Large intestine (tissue), 3 donors: Measurements from ENCODE around the gene CD22. TPM values are rescaled to one million over a fixed set of nuclear protein-coding genes. Genes with fewer than 3 reads are reported as not detected.
A peak's percentile ranks its signal among the peaks of the same experiment; 100 is the strongest.

ENCODE experiments used
- DNase-seq, 2 donors: peaks; one replicate each; pipeline versions ENCODE4 v3.0.0 to v3.0.0-alpha.2; 2013
- H3K27ac ChIP-seq: one replicate; pipeline ENCODE4 v1.5.1; 2013; ENCODE audit warnings: low read length
- H3K27me3 ChIP-seq: 2 replicates; pipeline ENCODE4 v1.6.1; 2013; ENCODE audit warnings: low read length; ENCODE audit not compliant: control insufficient read depth, insufficient read depth
- H3K36me3 ChIP-seq: 2 replicates; pipeline ENCODE4 v1.6.1; 2013; ENCODE audit warnings: low read length; ENCODE audit not compliant: control insufficient read depth, insufficient read depth
- H3K4me1 ChIP-seq: one replicate; pipeline ENCODE4 v1.6.1; 2013; ENCODE audit warnings: low read length; ENCODE audit not compliant: control insufficient read depth, insufficient read depth
- H3K4me3 ChIP-seq: one replicate; pipeline ENCODE4 v1.5.1; 2013; ENCODE audit warnings: low read length
- H3K9me3 ChIP-seq: one replicate; pipeline ENCODE4 v1.6.1; 2013; ENCODE audit warnings: mild to moderate bottlenecking, low read depth, low read length, moderate library complexity; ENCODE audit not compliant: control insufficient read depth
- WGBS: methylation state at CpG from one replicate; pipeline ENCODE4 v1.1.5; 2013; ENCODE audit warnings: low lambda C conversion rate; ENCODE audit not compliant: insufficient coverage; 5-methylcytosine and 5-hydroxymethylcytosine counted together
- polyA plus RNA-seq: library from polyadenylated mRNA; unstranded; fragments of 120-200 nt; gene quantifications from one replicate; pipeline ENCODE4 v1.2.1, GENCODE V29; 2013

CD22 gene
- polyA plus RNA-seq, 1 donor: 2.2 TPM

GRCh38 chr19:35388277-35389054, 59.5 kb downstream of the CD22 start:
- Histone ChIP-seq H3K27me3 (no peaks in the 10 kb centered on the region), H3K36me3 (no peaks in the 10 kb centered on the region), H3K9me3 (peaks cover 9% of the 10 kb centered on the region), H3K4me1 (no peaks in the 10 kb centered on the region), H3K4me3 (no peak overlapping the region), H3K27ac (no peak overlapping the region)
- WGBS: no CpG with 5 or more reads among the region's 6 CpGs
- no peak for DNase-seq

DNA sequence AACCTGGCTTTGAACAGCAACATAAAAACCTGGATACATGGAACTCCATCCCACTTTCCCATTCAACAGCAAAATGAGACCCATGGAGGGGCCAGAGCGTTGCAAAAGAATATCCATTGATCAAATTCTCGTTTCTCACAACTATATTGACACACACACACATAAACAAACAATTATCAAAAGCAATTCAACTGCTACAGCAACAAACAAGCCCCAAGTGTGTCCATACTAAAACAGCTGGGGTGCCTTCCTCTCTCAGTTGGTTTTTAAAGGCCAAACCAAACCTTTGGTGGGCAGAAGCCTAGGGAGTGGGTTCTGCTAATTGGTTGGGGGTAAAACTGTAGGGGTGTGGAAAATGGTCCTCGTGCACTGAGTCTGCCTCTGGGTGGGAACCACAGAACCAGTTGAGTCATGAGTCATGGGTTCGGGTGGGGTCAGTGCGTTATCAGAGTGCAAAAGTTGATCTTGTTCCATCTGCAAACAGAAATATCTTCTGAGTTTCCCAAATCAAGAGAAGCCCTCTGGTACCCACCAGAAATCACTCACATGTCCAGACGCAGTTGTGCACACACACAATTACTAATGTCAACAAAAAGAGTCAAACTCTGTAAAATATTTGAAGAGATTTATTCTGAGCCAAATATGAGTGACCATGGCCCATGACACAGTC, 60.3 kb downstream of the CD22 start:
- Histone ChIP-seq H3K27me3 (no peaks in the 10 kb centered on the region), H3K4me3 (no peak overlapping the region), H3K9me3 (peaks cover 9% of the 10 kb centered on the region), H3K27ac (no peak overlapping the region), H3K4me1 (no peaks in the 10 kb centered on the region), H3K36me3 (no peaks in the 10 kb centered on the region)
- DNase-seq: no peak
- WGBS: no CpG with 5 or more reads among the region's 6 CpGs

DNA sequence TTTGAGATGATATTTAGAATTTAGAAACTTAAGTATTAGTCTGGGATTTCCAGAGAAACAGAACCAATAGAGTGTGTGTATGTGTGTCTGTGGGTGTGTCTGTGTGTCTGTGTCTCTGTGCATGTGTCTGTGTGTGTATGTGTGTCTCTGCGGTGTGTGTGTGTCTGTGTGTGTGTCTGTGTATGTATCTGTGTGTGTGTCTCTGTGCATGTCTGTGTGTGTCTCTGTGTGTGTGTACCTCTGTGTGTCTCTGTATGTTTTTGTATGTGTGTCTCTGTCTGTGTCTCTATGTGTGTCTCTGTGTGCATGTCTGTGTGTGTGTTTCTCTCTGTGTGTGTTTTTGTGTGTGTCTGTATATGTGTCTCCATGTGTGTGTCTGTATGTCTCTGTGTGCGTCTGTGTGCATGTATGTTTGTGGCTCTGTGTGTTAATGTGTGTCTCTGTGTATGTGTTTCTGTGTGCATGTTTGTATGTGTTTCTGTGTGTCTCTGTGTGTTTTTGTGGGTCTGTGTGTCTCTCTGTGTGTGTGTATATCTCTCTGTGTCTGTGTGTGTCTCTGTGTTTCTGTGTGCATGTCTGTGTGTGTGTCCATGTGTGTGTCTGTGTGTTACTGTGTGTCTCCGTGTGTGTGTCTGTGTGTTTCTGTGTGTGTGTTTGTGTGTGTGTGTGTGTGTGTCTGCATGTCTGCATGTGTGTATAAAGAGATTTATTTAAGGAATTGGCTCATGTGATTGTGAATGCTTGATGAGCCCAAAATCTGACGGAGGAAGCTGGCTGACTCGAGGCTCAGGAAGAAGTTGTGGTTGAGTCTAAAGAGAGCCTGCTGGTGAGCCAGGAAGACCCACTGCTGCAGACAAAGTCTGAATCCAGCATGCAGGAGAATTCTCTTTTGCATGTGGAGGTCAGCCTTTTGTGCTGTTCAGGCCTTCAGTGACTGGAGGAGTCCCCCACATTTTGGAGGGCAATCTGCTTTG, 64.0 kb downstream of the CD22 start:
- H3K27ac ChIP-seq: no peak overlapping the region
- no peaks in the 10 kb centered on the region for H3K27me3 ChIP-seq
- 60% methylated on average over 1 of the region's 5 CpGs for WGBS
- no peaks in the 10 kb centered on the region for H3K9me3 ChIP-seq
- H3K4me3 ChIP-seq: no peak overlapping the region
- DNase-seq: no peak
- no peaks in the 10 kb centered on the region for H3K36me3 ChIP-seq
- peaks cover 4% of the 10 kb centered on the region for H3K4me1 ChIP-seq

DNA sequence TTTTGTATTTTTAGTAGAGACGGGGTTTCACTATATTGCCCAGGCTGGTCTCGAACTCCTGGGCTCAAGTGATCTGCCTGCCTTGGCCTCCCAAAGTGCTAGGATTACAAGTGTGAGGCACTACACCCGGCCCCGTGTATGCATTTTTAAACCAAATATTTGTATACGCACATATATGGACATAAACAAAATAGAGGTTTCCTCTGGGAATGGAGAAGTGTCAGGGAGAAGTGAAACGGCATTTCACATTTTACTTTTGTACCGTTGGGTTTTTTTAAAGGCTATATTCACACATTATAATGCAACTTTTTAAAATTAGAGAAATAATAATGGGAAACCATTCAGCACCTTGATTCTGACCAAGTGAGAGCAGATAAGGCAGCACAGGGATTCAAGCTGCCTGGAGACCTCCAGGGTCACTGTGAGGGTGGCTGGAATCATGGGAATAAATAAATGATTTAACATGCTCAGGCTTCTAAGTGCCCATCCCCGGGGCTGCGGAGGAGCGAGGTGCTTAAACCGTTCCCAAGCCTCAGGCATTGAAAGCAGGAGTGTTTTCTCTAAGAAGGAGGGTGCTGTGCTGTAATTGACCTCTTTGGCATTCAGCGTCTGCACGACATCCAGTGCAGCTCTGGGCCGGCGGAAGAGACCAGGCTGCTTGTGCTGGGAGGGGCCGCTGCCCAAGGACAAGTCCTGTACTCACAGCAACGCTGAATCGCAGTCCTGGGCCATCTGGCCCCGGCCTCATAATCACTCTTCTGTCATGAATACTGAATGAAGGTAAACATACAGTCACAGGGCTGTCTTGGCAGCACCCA, 66.6 kb downstream of the CD22 start:
- peaks cover 4% of the 10 kb centered on the region for H3K4me1 ChIP-seq
- no peaks in the 10 kb centered on the region for H3K9me3 ChIP-seq
- peak; percentile 32 to 63 for DNase-seq
- H3K27ac ChIP-seq: peak overlapping the region; percentile 33
- 40% methylated on average over 1 of the region's 19 CpGs for WGBS
- H3K27me3 ChIP-seq: no peaks in the 10 kb centered on the region
- H3K36me3 ChIP-seq: no peaks in the 10 kb centered on the region
- no peak overlapping the region for H3K4me3 ChIP-seq

GRCh38 chr19:35396240-35396885, 67.4 kb downstream of the CD22 start:
- Histone ChIP-seq H3K27ac (peak overlapping the region; percentile 8), H3K9me3 (no peaks in the 10 kb centered on the region), H3K36me3 (no peaks in the 10 kb centered on the region), H3K4me1 (peaks cover 4% of the 10 kb centered on the region), H3K4me3 (no peak overlapping the region), H3K27me3 (no peaks in the 10 kb centered on the region)
- no peak for DNase-seq
- no CpG with 5 or more reads among the region's 14 CpGs for WGBS

Other genes starting within 250 kb of the CD22 start
- 291 TPM for gene FXYD3, start 213.4 kb upstream of the CD22 start, polyA plus RNA-seq
- 9.4 TPM for gene LGI4, start 194.1 kb upstream of the CD22 start, polyA plus RNA-seq
- 23.2 TPM for gene FXYD1, start 190.4 kb upstream of the CD22 start, polyA plus RNA-seq
- gene FXYD7, start 185.9 kb upstream of the CD22 start, polyA plus RNA-seq: 7.6 TPM
- 53.4 TPM for gene FXYD5, start 174.5 kb upstream of the CD22 start, polyA plus RNA-seq
- not detected for gene FAM187B, start 100.4 kb upstream of the CD22 start, polyA plus RNA-seq
- gene LSR, start 80.2 kb upstream of the CD22 start, polyA plus RNA-seq: 99.1 TPM
- 121 TPM for gene USF2, start 60.2 kb upstream of the CD22 start, polyA plus RNA-seq
- 1.4 TPM for gene HAMP, start 46.7 kb upstream of the CD22 start, polyA plus RNA-seq
- 0.37 TPM for gene MAG, start 37.0 kb upstream of the CD22 start, polyA plus RNA-seq
- gene FFAR1, start 18.7 kb downstream of the CD22 start, polyA plus RNA-seq: 1.8 TPM
- 0.79 TPM for gene FFAR3, start 29.3 kb downstream of the CD22 start, polyA plus RNA-seq
- 0.22 TPM for gene GPR42, start 41.9 kb downstream of the CD22 start, polyA plus RNA-seq
- 3.1 TPM for gene FFAR2, start 119.1 kb downstream of the CD22 start, polyA plus RNA-seq
- gene KRTDAP, start 161.3 kb downstream of the CD22 start, polyA plus RNA-seq: 0.40 TPM
- 36.0 TPM for gene DMKN, start 184.5 kb downstream of the CD22 start, polyA plus RNA-seq
- not detected for gene SBSN, start 199.1 kb downstream of the CD22 start, polyA plus RNA-seq
- gene GAPDHS, start 204.3 kb downstream of the CD22 start, polyA plus RNA-seq: not detected
- gene TMEM147, start 216.4 kb downstream of the CD22 start, polyA plus RNA-seq: 89.6 TPM
- gene ATP4A, start 234.5 kb downstream of the CD22 start, polyA plus RNA-seq: not detected